Stimulated activated CD8-positive, alpha-beta memory T cell treated with anti-CD3 and anti-CD28 coated beads, Interleukin-2, amount 100 ng/mL, for 1 hour (primary cell): ENCODE results near the gene RNF26.

Experiments
- DNase-seq, 2 donors: peaks; one replicate each; pipeline ENCODE4 v3.0.0-alpha.2; 2020; ENCODE audit warnings: low read depth in 2 of 2

RNF26 gene

GRCh38 chr11:119334174-119334930 is at the start of gene RNF26:
RNF26 (plus strand) TSS chr11:119334527; CDS start chr11:119335123, 596 bp downstream.
- DNase-seq = peak; percentile 87 to 89

DNA sequence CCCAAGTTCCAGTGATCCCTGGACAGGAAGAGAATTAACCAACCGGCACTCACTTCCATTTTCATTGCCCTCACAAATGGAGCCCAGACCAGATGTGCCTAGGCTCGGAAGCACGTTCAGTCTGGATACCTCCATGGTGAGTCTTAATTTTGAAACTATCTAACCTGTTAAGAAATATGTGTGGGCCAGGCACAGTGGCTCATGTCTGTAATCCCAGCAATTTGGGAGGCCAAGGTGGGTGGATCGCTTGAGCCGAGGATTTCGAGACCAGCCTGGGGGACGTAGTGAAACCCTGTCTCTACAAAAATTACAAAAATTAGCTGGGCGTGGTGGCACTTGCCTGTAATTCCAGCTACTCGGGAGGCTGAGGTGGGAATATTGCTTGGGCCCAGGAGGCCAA is 48.9 kb upstream of the RNF26 start:
- DNase-seq = no peak

GRCh38 chr11:119288219-119288618 is 46.1 kb upstream of the RNF26 start:
- DNase-seq = no peak

- DNase-seq = no peak
Measured at GRCh38 chr11:119290894-119291497, 43.3 kb upstream of the RNF26 start.

GRCh38 chr11:119293461-119293860 is 40.9 kb upstream of the RNF26 start:
- DNase-seq = no peak

DNA sequence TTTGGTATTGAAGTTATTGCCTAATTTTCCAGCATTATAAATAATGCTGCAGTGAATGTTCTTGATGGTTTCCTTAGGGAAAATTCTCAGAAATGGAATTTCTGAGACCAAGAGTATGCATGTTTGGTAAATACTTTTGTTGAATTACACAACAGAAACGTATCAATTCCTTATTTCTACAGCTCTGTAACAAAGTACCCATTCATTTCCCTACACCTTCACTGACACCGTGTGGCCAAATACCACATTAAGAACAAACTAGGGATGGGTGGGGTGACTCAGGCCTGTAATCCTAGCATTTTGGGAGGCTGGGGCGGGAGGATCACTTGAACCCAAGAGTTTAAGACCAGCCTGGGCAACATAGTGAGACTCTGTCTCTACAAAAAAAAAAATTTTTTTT is 39.1 kb upstream of the RNF26 start:
- no peak for DNase-seq

- no peak for DNase-seq
Measured at GRCh38 chr11:119297938-119298337, 36.4 kb upstream of the RNF26 start.

DNA sequence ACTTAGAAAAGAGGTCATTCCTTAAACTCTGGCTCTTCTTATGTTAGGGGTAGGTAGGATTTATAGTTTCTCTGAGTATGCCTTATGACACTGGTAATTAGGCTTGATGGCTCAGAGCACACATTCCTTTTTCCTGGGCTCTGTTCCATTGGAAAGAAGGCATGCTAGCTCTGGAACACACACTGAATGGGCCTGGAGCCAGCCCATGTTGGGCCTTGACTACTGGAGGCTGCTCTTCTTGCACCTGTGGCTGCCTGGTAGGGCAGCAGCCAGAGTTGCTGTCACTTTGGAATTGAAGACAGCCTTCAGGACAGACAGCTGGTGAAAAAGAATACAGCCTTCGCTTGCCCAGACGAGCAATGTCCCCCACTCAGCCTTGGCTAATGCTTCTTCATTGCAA is 35.6 kb upstream of the RNF26 start:
- DNase-seq = no peak

DNA sequence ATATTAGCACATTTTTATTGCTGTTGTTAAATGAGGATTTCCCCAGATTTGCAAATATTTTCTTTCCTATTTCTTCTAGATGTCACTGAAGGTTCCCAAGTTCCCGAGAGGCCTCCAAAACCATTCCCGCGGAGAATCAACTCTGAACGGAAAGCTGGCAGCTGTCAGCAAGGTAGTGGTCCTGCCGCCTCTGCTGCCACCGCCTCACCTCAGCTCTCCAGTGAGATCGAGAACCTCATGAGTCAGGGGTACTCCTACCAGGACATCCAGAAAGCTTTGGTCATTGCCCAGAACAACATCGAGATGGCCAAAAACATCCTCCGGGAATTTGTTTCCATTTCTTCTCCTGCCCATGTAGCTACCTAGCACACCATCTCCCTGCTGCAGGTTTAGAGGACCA is 34.9 kb upstream of the RNF26 start:
- DNase-seq = no peak

DNA sequence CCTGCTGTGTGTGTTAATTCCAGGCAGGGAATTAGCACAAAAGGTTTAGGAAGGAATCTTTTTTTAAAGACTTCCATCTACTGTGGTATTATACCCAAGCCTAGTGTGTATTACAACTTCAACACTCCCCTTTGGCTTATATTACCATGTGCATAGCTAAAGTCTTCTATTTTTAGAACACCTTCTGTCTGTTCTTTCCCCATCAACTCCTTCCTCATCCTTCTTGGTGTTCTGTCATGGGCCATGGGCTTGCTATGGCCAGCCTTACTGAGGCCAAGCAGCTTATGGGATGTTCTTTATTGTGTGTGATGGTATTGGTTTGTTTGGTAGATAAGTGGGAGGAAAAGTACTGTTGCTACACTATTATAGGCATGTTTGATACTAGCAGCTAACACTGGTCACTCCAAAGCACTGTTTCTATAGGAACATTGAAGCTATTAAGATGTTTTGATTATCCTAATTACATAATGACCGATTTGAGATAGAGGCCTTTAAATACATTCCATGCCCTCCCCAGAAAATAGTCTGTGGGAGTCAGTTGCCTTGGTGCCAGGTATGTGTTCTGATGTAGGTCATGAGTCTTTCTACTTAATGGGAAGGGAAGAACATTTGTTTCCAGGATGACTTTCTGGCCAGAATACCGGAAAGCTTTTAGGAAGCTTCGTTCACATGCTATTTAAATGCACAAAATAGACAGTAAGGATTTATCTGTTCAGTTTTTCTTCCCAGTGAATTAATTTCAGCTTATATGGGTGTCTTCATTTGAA is 33.9 kb upstream of the RNF26 start:
- DNase-seq = no peak

DNA sequence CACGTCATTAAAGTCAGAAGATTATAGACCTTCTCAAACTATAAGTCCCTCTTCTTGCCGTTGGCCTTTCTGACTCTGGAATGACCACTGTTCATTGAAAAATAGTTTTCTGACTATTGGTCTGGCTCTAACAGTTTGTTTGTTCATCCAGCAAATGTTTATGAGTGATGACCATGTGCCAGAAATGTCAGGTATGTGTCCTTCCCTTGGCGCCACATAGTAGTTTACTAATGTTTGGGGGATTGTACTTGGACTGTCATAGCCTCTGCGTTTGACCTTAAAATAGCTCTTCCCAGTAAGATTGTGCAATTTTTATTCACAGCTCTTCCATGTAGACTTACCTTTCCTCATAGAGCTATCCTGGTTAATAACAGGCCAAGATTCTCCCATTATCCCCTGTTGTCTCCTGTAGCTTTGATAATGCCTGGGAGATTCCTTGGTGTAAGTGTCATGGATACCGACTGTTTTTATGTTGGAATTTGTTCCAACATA is 31.1 kb upstream of the RNF26 start:
- DNase-seq = no peak

GRCh38 chr11:119305556-119306372 is 28.6 kb upstream of the RNF26 start:
- DNase-seq = no peak

DNA sequence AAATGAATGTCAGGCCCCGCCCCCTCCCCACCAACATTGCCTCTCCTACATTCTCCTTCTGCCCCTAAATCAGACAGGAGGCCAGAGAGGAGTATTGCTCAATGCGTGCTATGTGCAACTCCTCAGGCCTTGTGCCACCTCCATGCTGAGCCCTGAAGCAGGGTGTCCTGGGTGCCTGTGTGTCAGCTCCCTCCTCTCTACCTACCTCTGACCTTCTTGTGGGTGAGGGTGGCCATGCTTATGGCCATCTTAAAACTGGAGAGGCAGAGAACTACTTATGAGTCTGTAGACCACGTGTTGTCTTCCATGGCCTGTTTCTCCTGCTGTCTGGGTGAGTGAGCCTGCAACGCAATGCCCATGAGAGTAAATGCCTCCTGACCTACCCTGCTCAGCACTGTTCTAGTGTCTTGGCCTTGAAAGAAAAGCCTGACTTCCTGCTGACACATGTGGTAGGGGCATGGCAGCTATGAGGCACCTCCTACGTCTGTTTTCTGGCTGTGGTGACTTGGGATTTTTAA is 27.9 kb upstream of the RNF26 start:
- no peak for DNase-seq

DNA sequence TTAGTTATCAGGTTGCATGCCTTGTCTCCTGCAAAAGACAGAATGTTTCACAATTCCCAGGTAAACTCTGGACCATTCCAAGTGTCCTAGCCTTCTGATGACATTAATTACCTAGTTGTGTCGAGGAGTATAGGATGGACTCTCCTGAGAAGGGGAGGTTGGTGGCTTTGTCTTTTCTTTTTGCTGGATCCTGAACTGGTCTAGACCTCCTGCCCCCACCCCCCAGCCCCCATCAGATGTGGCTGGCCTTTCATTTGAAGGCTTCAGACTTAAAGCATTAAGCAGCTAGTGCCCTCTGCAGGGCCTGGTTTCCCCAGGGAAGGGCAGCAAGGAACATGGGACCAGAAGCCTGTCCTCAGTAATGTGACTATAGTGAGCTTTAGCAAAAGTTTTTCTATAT is 27.1 kb upstream of the RNF26 start:
- DNase-seq = no peak

GRCh38 chr11:119307974-119308373 is 26.4 kb upstream of the RNF26 start:
- DNase-seq = no peak

DNA sequence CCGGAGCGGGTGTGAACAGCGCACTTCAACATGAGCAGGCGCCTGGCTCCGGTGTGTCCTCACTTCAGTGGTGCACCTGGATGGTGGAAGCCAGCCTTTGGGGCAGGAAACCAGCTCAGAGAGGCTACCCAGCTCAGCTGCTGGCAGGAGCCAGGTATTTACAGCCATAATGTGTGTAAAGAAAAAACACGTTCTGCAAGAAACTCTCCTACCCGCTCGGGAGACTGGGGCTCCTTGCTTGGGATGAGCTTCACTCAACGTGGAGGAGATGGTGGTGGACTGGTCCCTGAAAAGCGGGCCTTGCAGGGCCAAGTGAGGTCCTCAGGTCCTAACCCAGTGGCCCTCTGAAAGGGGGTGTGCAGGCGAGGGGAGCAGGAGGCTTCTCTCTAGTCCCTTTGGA is 24.9 kb upstream of the RNF26 start:
- DNase-seq = no peak

- DNase-seq = no peak
Measured at GRCh38 chr11:119309953-119310681, 24.2 kb upstream of the RNF26 start.

DNA sequence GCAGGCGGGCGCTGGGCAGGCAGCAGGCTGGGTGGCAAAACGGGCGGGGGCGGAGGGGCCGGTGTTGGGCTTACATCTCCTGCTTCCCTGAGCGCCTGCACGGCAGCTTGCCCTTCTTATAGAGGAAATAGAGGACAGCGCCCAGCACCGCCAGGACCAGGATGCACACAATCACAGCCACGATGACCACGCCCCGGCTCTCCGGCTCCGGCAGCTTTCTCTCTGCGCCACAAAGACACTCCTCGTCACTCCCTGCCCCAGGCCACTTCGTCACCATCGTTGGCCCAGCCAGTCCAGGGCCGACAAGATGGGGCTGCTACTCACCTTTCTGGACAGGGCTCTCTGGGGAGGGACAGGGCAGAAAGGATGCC is 23.7 kb upstream of the RNF26 start:
- no peak for DNase-seq

DNA sequence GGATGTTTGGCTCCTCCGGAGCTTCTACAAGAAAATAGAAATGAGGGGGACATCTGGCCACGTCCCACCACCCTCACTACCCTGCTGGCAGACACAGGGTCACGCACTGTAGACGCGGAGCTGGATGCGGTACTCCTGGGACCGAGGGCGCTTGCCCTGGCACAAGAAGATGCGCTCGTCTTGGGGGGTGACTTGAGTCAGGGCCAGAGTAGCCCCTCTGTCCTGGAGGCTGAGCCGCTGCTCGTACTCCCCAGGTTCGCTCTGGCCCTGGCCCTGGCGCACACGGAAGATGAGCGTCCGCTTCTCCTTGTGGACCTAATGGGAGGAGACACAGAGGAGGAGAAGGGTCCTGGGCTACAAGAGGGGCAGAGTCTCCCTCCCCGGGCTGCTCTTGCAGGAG is 19.6 kb upstream of the RNF26 start:
- no peak for DNase-seq

DNA sequence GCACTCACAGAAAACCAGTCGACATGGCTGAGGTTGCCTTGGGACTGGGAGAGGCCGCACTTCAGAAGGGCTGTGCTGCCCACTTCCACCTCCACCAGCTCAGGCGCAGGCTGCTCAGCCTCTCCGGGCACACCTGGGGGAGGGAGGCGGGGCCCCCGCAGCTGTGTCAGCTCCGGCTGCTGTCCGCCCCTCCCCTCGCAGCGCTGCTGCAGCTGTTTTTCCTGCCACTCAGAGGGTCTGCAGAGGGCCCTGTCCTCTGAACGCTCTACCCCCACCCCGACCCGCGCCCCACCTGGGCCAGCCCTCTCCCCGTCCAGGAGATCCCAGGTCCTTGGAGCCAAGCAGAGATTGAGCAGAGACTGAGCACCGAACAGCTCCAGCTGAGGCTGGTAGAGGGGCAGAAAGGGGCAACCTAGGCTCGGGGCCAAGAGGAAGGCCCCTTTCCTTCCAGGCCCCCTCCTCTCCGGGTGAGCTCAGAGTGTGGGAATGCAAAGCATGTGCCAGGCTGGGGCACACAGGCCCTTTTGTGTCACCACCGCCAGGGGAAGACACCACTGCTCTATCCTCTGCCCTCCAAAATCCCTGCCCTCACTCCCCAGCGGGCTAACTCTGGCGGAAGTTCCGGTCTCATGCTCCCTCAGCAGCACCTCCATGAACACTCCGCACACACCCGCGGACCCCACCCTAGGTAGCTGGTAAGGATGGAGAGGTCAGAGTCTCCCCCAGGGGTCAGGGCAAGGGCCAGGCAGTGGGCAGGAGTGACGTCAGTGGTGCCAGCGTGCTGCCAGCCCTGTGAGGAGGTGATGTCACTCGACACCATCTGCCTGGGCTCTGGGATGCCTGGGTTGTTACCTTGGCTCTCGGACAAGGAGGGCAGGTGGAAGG is 19.0 kb upstream of the RNF26 start:
- peak in 1 of 2 donors; percentile 28 for DNase-seq
